AG04449 (cell line): ENCODE results near the gene BMP6.

Experiments used
- CTCF ChIA-PET: fragments of 350-600 bp; formaldehyde crosslinking; extraction: SDS; loops from one replicate; lab custom pipeline; 2021; ENCODE audit warnings: antibody characterized with exemption; lab: Yijun Ruan, JAX
- POLR2A ChIA-PET: fragments of 400-600, 350-600 bp; formaldehyde crosslinking; extraction: SDS; loops from one replicate; lab custom pipeline; 2020; ENCODE audit warnings: antibody characterized with exemption, inconsistent platforms; lab: Yijun Ruan, JAX
- DNase-seq: peaks from one replicate; pipeline ENCODE4 v3.0.0-alpha.2; 2010; ENCODE audit warnings: low read depth, low spot score
- H3K4me3 ChIP-seq: 2 replicates; pipeline ENCODE4 v1.5.1; 2011; ENCODE audit warnings: low read depth, mild to moderate bottlenecking, control low read depth, low read length
- TF ChIP-seq, protein P1 (sequence below): IDR thresholded peaks from one replicate; pipeline ENCODE4 v1.5.1; 2011; ENCODE audit warnings: mild to moderate bottlenecking, moderate library complexity, low read length, control low read depth, inconsistent platforms; ENCODE audit not compliant: insufficient read depth; ENCODE audit errors: missing control alignments

Gene BMP6

DNA sequence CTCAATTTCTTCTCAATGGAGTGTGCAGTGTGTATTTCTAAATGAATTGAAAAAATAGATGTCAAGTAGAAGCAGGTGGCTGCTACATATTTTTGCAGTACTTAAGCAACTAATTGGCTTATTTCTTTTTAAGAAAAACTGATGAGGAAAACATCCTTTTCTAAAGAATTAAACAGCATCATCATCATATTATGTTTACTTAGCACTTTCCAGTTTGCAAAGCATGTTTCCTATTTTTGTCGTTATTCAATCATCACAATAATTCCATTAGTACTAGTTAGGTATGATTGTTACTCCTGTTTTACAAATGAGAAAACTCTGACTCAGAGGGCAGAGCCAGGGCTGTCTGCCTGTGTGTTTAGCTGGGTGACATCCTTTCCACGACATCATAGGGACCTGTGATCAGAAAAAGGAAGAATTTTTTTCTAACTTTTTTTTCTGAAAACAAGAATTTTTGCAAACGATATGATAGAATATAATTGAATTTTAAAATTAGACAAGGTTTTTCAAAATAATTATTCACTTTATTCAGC is 22.7 kb upstream of the BMP6 start:
- DNase-seq: no peak
- ChIA-PET CTCF (interaction anchor here (1.9 to 2.1 kb wide), 2 partner anchors 19 to 356 kb away, joined by 5 to 10 read pairs; no protein-coding TSS in a partner anchor), POLR2A (no interaction called here)
- TF ChIP-seq, protein P1, sequence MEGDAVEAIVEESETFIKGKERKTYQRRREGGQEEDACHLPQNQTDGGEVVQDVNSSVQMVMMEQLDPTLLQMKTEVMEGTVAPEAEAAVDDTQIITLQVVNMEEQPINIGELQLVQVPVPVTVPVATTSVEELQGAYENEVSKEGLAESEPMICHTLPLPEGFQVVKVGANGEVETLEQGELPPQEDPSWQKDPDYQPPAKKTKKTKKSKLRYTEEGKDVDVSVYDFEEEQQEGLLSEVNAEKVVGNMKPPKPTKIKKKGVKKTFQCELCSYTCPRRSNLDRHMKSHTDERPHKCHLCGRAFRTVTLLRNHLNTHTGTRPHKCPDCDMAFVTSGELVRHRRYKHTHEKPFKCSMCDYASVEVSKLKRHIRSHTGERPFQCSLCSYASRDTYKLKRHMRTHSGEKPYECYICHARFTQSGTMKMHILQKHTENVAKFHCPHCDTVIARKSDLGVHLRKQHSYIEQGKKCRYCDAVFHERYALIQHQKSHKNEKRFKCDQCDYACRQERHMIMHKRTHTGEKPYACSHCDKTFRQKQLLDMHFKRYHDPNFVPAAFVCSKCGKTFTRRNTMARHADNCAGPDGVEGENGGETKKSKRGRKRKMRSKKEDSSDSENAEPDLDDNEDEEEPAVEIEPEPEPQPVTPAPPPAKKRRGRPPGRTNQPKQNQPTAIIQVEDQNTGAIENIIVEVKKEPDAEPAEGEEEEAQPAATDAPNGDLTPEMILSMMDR: no peak
- no peak overlapping the region for H3K4me3 ChIP-seq

DNA sequence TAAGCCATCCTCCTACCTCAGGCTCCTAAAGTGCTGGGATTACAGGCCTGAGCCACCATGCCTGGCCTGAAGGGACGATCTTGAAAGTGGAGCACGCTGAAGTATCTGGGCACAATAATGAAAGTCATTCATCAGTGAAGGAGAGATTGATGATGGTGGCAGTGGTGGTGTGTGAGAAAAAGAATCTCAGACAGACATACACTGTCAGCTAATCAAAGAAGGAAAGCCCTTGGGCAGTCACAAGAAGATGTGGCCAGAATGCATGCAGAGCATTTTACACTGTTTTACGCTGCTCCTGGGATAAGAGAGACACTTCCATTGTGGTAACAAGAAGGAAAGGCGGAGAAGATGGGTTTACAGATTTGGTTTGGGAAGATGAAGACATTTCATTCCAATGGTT is 20.4 kb upstream of the BMP6 start:
- TF ChIP-seq, protein P1: no peak
- no peak overlapping the region for H3K4me3 ChIP-seq
- POLR2A ChIA-PET: no interaction called here
- no peak for DNase-seq
- CTCF ChIA-PET: interaction anchor here (1.1 kb wide), 1 partner anchor 13 kb away, joined by 3 read pairs; no protein-coding TSS in a partner anchor

DNA sequence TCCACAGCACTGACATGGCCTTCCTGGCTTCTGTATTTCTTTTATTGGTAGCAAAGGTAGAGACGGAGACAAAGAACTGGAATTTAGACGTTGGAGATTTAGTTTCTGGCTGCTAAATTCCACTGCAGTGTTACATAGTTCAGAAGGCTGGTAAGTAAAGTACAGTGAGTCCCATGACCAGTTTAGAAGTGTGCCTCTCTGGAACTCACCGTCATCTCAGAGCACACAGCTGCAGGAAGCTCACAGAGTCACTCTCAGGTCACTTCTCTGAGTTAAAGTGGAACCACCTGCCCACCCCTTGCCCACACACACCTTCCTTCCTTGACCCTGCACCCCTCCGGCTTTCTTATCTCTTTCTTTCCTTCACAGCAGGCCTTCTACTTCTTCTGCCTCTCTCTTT is 19.6 kb upstream of the BMP6 start:
- POLR2A ChIA-PET: no interaction called here
- no peak overlapping the region for H3K4me3 ChIP-seq

DNA sequence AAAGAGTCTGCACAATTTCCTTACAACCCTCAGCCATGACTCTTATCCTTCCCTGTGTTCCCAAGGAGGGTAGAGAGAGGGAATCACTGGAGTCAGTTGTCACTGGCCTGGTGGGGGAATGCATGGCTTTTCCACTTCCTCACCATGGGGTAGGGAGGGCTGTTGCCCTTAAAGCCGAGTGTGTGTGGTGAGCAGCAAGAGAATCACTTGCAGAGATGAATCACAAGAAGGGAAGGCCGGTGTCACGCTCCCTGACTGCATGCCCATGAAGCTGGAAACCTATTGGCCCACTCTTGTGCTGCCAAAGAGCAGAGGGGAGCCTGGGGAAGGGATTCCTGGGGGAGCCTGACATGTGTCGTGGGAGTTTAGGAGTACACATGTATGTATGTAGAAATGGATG is 18.1 kb upstream of the BMP6 start:
- POLR2A ChIA-PET: no interaction called here
- CTCF ChIA-PET: no interaction called here
- no peak overlapping the region for H3K4me3 ChIP-seq
- DNase-seq: peak; percentile 26
- TF ChIP-seq, protein P1: no peak

More for the DNA sequence above, 19.6 kb upstream of the BMP6 start:
- no peak for DNase-seq
- TF ChIP-seq, protein P1: no peak
- CTCF ChIA-PET: interaction anchor here (1.1 kb wide), 1 partner anchor 12 kb away, joined by 3 read pairs; no protein-coding TSS in a partner anchor

DNA sequence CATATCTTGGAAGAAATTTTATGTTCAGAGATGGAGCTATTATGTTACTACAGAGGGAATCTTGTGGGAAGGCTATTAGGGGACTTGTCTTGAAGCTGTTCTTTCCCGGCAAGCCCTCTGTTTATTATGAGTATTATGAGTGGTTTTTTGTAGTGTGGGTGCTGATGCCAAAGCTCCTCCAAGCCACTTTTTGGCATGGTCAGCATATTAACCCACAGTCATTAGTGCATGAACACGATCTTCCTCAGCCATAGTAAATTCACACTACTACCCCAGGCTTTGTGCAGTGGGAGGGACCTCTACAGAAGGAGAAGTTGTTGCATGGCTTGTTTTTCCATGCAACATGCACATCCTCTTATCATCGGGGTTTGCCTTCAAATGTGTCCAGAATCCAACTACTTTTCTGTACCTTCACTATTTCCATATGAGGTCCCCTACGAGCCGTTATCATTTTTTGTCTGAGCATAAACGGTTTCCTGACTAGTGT is 6.5 kb upstream of the BMP6 start:
- CTCF ChIA-PET: interaction anchor here (0.9 to 3.1 kb wide), 7 partner anchors 18 to 340 kb away, joined by 3 to 23 read pairs (median 9); no protein-coding TSS in a partner anchor
- TF ChIP-seq, protein P1: no peak

DNA sequence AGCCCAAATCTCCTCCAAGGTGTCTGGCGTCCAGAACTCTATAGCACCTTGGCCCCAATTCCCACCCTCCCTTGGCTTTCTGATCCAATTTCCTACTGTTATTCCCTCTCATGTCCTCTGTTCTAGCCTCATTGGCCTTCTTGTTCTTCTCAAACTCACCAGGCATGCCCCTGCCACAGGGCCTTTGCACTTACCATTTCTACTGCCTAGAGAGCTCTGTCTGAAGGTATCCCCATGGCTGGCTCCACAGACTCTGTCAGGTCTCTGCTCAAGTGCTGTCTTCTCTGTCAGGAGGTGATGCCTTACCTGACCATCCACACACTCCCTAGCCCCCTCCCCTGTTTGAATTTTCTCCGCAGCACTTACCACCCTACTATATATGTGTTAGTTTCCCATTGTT is 5.6 kb upstream of the BMP6 start:
- POLR2A ChIA-PET: no interaction called here
- TF ChIP-seq, protein P1: no peak
- no peak overlapping the region for H3K4me3 ChIP-seq
- CTCF ChIA-PET: interaction anchor here (3.2 to 9.7 kb wide), 3 partner anchors 283 to 338 kb away, joined by 13 to 328 read pairs (median 211); no protein-coding TSS in a partner anchor
- no peak for DNase-seq

More for the DNA sequence above, 6.5 kb upstream of the BMP6 start:
- DNase-seq: no peak
- no peak overlapping the region for H3K4me3 ChIP-seq
- POLR2A ChIA-PET: no interaction called here
